GM18867 (cell line): ENCODE measurements around the gene SIGLEC7.
"Not testable (repeated sequence)": the region's sequence is repeated elsewhere in the genome, so short reads cannot be mapped to it uniquely, and the experiment has no call there.

Experiments used
- ATAC-seq: cut with Tn5 transposase; IDR thresholded peaks from one replicate; pipeline ENCODE4 v1.9.1; 2021; ENCODE audit warnings: mild to moderate bottlenecking, moderate library complexity; ENCODE audit not compliant: unreplicated experiment

SIGLEC7 gene

DNA sequence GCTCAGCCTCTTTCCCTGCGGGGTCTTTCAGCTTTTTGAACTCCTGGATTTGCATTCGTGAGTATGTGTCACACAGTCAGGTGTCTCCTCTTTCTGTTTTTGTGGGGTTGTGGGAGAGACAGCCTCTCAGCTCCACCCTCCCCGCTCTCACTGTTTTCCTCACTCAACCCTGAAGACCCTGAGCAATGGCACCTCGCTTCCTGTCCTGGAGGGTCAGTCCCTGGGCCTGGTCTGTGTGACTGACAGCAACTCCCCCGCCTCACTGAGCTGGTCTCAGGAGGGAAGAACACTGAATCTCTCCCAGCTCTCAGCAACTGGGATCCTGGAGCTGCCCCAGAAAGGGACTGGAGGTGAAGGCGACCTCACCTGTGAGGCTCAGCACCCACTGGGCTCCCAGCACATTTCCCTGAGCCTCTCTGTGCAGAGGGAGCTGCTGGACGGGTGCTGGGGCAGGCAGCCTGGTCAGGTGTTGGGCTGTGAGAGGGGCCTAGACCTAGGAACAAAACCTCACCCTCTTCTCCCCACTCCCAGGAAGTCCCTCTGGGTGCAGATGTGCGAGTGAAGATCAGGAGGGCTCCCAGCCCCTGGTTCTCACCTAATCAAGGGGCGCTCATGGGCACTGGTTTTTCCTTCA lies 4.2 kb upstream of the SIGLEC7 start:
- ATAC-seq: no peak

DNA sequence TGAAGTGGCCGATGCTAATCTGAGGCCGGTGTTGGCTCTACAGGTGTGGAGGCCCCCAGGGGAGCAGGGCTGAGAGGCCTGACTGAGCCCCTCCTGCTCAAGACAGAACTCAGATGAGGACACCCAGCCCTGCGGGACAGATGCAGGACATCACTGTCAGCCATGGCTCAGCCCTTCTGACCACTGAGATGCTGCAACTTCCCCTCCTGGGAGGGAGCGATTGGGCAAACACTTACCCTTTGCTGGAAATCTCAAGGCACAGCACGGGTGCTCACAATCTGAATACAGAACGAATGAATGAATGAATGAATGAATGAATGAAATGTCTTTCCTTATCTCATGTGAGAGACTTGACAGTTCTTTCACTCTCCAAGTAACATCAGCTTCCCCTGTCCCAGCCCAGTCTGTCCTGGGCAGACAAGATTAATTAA lies 3.5 kb upstream of the SIGLEC7 start:
- ATAC-seq: no peak

DNA sequence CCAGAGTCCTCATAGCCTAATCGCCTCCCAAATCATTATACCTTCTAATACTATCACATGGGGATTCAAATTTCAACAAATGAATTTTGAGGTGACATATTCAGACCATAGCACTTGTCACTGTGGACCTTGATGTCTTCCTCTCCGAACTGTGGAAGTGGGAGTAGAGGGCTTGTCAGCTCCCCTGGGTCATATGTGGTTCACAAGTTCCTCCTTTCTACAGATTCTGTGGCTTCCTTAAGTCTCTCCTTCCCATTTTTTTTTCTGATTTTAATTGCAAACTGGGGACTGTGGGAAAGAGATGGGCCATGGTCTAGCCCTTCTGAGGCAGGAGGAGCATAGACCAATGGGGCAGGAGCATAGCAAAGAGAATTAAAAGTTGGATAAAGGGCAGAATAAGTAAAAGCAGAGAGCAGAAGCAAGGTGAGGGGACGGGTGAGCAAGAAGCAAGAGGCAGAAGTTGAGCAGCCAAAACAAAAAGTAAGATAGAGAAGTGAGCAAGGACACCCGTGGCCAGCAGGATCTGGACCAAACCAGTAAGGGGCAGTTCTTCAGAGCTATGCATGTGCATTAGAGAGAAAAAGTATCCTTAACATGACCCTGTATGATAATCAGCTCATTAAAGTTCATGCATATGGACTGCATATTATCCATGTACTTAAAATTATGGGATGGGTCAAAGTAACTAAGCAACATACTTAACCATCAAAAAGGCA lies 2.6 kb upstream of the SIGLEC7 start:
- no peak for ATAC-seq

DNA sequence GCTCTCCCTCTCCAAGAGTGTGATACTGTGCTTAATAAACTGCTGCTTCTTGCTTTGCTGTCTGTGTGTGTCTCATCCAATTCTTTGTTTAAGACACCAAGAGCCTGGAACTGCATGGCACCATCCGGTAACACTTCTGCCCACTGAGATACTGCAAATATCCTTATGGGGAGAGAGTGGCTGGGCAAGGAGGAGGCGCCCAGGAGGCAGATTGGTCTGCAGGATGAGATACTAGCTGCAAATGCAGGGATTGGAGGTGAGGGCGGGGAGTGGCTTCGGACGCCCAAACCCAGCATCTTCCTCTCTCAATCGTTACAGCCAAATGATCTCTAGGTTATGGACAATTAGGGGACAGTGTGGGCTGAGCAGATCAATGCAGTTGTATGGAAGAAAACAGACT lies 1.7 kb upstream of the SIGLEC7 start:
- ATAC-seq: no peak

DNA sequence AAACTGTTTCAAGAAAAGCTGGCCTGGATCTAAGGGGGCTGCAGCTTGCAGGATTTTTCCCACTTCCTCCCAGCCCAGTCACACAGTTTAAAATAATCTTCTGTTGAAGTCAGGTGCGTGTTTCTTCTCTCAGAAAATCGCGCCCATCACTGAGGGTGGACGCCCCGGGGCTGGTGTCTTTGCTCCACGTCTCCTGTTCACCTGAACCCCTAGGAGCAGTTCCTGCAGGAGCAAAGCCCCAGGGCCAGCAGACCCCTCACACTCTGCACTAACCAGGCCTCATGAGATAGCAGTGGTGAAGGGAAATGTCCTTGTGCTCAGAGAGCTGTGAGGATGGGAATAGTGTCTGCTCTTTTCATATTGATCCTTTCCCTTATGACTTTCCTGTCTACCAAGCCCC lies 920 bp upstream of the SIGLEC7 start:
- ATAC-seq: no peak

DNA sequence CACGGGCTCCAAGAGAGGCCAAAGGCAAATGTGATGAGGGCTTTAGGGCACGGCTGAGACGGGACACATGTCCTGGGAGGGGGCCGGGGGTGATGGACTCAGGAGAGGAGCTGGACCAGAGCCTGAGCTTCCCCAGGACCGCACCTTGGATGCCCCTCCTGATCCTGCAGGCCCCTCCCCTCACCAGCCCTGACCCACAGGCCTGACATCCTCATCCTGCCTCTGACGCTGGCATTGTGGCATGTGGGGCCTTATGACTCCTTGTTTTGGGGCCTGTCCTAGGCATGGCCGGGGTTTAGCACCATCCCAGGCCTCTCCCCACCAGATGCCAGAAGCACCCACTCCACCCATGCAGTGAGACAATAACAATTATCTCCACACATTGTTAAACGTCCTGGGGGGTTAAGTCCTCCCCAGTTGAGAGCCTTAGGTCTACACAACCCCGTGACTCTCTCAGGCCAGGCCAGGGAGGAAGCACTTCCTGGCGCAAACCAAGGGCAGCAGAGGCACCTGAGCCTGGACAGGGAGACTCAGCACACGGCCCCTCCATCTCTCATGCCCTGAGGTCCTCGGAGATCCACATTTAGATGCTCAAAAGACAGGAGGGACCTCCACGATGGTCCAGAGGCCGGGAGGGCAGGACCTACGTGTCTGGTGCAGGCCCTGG lies 841 bp downstream of the SIGLEC7 start:
- ATAC-seq: not testable (repeated sequence)

DNA sequence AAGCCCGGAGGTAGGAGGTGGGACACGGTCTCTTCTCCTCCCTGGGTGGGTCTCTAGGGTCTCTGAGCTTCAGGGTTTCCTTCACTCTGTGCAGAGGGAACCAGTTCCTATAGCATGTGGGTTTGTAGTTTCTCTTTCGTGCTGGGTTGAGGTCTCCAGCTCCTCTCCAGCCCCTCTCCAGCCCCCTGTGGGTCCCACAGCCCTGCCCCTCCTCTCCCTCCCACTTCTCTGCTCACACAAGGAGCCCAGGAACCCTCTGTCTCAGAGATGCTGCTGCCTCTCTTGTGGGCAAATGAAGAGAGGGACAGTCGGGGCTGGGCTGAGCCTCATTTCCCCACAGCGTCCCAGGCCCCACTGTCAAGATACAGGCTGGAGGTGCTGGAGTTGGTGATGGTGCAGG lies 1.4 kb downstream of the SIGLEC7 start:
- ATAC-seq: no peak

DNA sequence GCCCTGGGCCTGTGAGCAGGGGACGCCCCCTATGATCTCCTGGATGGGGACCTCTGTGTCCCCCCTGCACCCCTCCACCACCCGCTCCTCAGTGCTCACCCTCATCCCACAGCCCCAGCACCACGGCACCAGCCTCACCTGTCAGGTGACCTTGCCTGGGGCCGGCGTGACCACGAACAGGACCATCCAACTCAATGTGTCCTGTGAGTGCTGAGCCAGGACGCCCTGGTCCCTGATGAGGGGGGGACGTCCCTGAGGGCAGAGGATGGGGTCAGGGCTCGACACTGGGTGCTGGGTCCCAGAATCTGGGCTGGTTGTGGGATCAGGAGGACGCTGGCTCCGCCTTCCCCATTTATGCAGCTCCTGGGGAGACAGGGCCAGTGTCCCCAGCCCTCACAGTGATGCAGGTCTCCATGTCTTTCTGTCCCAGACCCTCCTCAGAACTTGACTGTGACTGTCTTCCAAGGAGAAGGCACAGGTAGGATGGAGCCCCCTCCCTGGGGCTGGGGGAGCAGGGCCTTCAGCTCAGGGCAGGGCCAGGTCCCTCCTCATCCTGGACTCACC lies 2.5 kb downstream of the SIGLEC7 start:
- ATAC-seq: no peak

DNA sequence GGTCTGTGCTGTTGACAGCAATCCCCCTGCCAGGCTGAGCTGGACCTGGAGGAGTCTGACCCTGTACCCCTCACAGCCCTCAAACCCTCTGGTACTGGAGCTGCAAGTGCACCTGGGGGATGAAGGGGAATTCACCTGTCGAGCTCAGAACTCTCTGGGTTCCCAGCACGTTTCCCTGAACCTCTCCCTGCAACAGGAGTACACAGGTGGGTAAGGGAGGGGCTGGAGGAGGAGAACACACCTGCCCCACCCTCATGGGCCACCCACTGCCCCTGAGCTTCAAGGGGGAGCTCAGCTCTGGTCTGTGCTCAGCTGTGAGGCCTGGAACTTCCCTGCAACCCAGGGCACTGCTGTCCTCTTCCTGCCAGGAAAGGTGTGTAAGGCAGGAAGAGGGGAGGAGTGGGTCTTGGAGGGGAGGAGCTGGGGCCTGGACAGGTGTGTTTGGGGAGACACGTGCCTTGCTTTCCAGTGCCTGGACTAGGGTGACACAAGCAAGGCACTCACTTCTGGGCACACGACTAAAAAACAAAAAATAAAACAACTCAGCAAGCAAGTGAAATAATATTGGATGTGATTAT lies 3.9 kb downstream of the SIGLEC7 start:
- no peak for ATAC-seq

DNA sequence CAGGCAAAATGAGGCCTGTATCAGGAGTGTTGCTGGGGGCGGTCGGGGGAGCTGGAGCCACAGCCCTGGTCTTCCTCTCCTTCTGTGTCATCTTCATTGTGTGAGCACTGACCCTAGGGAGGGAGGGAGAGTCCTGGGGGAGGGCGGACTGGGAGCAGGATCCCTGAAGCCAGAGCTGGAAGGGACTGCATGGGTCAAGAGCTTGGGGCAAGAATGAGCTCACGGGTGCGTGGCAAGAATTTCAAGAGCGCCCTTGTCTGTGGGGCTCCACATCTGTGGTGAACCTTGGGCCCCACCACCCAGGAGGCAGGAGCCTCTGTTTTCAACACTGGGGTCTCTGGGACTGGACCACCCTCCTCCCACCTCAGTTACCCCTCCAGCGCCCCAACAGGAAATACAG lies 4.7 kb downstream of the SIGLEC7 start:
- no peak for ATAC-seq

DNA sequence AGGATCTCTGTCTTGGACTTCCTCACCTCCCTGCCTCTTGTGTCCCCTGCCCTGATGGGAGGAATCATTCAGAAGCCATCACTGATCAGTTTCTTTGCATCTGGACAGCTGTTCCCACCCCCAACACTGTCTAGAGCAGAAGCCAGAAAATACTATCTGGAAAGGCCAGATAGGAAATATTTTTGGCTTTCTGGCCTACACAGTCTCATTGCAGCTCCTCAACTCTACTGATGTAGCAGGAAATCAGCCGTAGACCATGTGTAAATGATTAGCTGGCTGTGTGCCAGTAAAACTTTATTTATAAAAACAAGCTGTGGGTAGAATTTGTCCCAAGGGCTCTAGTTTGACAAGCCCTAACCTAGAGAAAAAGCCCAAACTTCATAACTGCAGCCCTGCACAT lies 5.6 kb downstream of the SIGLEC7 start:
- ATAC-seq: no peak

DNA sequence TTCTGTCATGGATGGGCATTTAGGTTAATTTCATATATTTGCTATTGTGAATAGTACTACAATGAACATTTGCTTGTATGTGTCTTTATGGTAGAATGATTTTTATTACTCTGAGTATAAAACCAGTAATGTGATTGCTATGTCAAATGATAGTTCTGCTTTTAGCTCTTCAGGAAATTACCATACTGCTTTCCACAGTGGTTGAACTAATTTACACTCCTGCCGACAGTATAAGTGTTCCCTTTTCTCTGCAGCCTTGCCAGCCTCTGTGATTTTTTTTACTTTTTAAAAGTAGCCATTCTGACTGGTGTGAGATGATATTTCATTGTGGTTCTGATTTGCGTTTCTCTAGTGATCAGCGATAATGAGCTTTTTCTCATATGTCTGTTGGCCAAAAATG lies 6.5 kb downstream of the SIGLEC7 start:
- ATAC-seq: no peak

DNA sequence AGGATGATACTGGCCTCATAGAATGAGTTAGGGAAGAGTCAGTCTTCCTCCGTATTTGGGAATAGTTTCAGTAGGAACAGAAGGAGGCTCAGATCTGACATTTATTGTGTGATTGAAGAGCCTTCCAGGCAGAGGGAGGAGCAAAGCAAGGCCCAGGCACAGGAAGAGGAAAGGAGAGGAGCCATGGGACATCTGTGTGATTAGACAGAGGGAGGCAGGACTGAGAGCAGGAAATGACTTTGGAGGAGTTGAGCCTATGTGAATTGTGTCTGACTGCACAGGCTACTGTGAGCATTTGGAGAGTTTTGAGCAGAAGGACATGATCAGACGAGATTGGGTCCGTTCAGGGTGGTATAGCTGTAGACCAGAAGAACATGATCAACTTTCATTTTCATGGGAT lies 8.5 kb downstream of the SIGLEC7 start:
- no peak for ATAC-seq

DNA sequence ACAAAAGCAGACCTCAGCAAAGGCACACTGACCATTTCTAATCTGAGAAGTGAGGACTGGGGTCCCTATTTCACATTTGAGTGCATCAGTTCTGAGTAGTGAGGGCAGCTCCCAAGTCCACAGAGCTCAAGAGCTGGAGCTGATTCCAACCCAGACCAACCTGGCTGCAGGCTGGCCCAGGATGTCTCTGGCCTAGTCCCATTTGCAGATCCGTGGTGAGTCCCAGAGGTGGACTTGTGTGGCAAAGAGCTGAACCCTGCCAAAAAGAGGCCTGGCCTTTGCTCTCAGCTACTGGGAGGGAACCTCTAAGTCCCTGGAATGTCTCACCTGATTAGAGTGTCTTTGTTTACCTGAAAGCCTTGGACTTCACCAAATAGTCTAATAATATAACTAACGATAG lies 14.6 kb downstream of the SIGLEC7 start:
- ATAC-seq: no peak

DNA sequence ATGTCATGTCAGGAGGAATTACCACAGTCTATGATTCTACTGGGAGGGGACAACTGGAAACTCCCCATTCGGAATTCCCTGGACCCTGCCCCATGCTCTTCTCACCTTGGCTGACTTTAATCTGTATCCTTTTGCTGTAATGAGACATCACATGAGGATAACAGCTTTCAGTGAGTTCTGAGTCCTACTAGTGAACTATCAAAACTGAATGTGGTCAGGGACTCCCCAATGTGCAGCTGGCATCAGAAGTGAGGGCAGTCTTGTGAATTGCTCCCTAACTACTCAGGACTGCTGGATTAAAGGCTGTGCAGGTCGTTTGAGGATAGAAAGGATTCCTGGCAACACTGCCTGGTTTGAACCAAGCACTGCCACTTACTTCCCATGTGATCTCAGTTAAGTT lies 15.2 kb downstream of the SIGLEC7 start:
- no peak for ATAC-seq

DNA sequence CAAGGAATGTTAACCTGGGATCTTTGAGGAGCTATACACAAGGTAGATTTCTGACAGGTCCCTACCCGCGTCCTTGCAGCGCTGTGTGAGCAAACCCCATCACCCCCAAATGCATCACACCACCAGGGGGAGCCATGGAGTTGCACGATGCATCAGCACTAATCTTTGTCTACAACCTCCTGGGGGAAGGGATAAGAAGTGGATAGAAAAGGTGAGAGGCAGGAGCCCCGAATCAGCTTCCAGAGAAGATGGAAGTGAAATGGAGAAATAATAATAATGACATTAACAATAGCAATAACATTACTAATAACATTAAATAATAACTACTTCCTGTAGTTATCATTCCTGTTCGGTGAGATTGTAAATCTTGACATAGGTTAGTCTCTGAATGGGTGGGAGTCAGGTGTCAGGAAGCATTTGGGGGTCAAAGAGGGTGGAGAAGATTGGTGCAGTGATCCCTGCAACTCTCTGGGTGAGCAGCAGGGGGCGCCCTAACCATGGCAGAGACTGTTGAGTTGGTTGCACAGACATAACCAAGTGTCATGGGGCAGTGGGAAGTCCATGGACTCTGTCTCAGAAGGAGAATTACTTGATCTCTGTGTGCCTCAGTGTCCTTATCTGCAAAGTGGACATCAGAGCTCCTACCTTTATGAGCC lies 16.5 kb downstream of the SIGLEC7 start:
- ATAC-seq: no peak

DNA sequence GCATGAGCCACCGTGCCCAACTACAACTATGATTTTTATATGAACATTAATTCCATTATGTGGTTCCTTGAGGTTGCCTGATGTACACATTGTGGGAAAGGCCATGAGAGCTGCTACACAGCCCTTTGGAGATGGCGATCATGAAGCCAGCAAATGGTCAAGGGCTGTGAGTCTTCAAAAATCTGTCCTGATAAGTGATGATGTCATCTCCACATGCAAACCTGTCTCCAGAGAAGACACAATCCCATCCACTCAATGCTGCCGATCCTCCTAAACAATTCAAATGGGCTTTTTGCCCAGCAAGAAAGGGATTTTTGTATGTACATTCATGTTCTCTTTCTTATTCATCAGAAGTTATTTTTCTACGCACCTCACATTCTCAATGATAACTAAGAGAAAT lies 17.6 kb downstream of the SIGLEC7 start:
- no peak for ATAC-seq

DNA sequence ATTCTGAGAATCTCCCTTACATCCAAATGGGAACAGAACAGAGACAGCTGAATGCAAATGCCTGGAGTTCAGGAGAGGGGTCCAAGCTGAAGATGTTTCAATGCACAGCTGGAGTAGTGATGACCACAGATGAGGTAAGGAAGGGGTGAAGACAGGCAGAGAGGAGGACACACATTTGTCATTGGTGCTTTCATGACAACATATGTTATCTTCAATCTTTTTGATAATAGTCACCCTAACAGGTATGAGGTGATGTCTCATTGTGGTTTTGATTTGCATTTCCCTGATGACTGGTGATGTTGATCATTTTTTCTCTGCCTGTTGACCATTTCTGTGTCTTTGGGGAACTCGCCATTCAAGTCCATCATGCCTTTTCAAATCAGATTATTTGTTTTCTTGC lies 19.2 kb downstream of the SIGLEC7 start:
- no peak for ATAC-seq

DNA sequence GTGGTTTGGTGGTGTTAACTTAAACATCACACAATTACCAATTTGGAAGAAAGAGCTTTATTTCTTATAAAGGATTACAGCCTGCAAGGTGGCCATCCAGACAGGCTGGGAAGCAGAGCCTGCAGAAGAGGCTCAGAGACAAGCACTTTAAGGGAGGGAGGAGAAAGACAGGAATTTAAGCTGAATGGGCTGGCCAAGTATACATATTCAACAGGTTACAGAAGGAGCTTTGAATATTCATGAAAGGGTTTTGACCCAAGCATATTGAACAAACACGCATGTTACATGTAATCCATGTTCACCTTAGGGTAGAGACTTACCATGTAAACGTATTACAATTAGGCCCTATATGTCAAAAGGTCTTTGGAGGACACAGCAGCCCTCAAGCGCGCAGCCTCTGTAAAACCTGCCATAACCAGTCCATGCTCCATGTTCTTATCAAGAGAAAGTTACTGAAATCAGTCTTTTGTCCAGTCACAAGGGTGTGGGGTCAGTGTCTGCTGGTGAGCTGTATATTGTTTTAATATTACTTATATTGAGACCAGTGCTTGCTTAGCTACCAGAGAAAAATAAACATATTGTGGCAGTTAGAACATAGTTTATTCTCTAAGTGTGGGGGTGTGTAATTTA lies 19.9 kb downstream of the SIGLEC7 start:
- no peak for ATAC-seq

DNA sequence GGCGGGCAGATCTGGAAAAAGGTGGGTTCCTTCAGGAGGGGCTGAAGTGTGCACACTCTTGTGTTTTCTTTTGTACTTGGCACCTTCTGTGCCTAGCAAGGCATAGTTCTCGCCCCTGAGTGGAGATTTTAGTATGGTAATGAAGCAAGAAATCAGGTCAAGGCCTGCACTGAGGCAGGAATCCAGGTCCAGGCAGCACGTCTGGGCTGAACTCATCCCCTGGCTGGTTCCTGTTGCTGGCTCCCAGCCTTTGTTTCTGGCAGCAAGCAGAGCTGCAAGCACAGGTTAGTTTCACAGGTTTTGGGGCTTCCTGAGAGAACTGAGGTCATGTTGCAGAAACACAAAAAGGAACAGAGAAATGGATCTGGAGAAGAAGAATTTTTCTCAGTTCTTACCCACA lies 21.2 kb downstream of the SIGLEC7 start:
- no peak for ATAC-seq

DNA sequence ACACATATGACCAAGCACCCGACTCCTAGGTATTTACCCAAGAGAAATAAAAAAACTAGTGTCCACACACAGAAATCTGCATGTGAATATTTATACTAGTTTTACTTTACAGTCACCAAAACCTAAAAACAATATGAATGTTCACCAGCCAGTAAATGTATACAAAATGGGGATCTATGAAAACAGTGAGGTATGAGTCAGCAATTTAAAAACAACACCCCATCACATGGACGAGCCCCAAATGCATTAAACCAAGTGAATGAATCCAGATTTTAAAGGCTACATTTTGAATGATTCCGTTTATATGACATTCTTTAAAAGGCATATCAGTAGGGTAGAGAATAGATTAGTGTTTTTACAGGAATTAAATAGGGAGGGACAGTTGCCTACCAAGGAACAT lies 22.1 kb downstream of the SIGLEC7 start:
- no peak for ATAC-seq
